Measurements from ENCODE around the gene SAMD4A.

SAMD4A gene

DNA sequence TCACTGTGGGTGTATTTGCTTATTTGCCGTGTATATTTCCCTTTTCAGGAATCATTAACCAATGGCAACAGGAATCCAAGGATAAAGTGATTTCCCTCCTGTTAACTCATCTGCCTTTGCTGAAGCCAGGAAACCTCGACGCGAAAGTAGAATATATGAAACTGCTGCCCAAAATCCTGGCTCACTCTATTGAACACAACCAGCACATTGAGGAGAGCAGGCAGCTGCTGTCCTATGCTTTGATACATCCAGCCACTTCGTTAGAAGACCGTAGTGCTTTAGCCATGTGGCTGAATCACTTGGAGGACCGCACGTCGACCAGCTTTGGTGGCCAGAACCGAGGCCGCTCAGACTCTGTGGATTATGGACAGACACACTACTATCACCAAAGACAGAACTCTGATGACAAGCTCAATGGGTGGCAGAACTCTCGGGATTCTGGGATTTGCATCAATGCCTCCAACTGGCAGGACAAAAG lies 135.1 kb downstream of the SAMD4A start:
- Mint-ChIP-seq H3K4me3 (no peak overlapping the region), H3K9me3 (no peaks in the 10 kb centered on the region), H3K27ac (no peak overlapping the region), H3K4me1 (peaks cover 35% of the 10 kb centered on the region), H3K36me3 (ENCODE audit: low read depth) (no peaks in the 10 kb centered on the region), H3K27me3 (ENCODE audit: low read depth) (no peaks in the 10 kb centered on the region)
- TF ChIP-seq, protein P1, sequence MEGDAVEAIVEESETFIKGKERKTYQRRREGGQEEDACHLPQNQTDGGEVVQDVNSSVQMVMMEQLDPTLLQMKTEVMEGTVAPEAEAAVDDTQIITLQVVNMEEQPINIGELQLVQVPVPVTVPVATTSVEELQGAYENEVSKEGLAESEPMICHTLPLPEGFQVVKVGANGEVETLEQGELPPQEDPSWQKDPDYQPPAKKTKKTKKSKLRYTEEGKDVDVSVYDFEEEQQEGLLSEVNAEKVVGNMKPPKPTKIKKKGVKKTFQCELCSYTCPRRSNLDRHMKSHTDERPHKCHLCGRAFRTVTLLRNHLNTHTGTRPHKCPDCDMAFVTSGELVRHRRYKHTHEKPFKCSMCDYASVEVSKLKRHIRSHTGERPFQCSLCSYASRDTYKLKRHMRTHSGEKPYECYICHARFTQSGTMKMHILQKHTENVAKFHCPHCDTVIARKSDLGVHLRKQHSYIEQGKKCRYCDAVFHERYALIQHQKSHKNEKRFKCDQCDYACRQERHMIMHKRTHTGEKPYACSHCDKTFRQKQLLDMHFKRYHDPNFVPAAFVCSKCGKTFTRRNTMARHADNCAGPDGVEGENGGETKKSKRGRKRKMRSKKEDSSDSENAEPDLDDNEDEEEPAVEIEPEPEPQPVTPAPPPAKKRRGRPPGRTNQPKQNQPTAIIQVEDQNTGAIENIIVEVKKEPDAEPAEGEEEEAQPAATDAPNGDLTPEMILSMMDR (IDR thresholded peaks at IDR 0.05; ENCODE audit: unreplicated experiment in 3 of 3), result no peak

DNA sequence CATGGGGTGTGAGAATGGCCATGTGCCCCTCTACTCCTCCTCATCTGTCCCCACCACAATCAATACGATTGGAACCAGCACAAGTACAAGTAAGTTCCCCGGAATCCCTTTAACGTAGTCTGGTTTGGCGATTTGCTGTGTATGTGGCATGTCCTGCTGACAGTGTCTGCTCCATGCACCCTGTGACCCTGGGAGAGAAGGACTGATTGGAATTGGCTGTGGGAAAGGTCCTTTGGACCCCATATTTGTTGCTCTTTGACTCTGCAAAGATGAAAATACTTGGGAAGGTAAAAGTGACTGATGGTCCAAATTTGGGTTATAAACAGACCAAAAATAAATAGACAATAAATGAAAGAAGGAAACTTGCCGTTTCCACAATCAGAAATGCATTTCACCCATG lies 135.6 kb downstream of the SAMD4A start:
- TF ChIP-seq, protein P1 (IDR thresholded peaks at IDR 0.05; ENCODE audit: unreplicated experiment in 3 of 3), result no peak
- no peak overlapping the region for H3K4me3 Mint-ChIP-seq
- H3K9me3 Mint-ChIP-seq, result no peaks in the 10 kb centered on the region

DNA sequence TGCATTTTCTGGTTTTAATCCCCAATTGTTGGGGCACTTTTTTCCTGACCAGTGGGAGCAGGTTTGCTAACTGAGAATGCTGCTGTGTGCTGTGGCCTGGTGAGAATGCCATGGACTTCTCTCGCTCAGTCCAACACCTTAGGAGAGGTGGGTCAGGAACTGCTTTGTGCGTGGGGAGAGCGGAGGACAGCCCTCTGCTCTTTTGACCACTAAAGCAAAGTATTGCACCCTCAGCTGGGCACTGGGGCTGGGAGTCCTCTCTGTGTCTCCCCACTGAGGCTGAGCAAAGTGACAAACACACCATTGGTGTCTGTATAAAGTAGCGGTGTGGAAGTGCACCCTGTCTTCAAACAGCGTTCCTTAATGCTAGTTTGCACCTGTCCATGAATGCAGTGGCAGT lies 136.2 kb downstream of the SAMD4A start:
- no peaks in the 10 kb centered on the region for H3K36me3 Mint-ChIP-seq (ENCODE audit: low read depth)
- no peaks in the 10 kb centered on the region for H3K9me3 Mint-ChIP-seq
- TF ChIP-seq, protein P1 (IDR thresholded peaks at IDR 0.05; ENCODE audit: unreplicated experiment in 3 of 3), result no peak
- no peak overlapping the region for H3K4me3 Mint-ChIP-seq
- H3K4me1 Mint-ChIP-seq, result peaks cover 26% of the 10 kb centered on the region
- H3K27ac Mint-ChIP-seq, result no peak overlapping the region
- H3K27me3 Mint-ChIP-seq (ENCODE audit: low read depth), result no peaks in the 10 kb centered on the region

More for the DNA sequence above, 135.6 kb downstream of the SAMD4A start:
- Mint-ChIP-seq H3K27ac (no peak overlapping the region), H3K27me3 (ENCODE audit: low read depth) (no peaks in the 10 kb centered on the region), H3K4me1 (peaks cover 31% of the 10 kb centered on the region), H3K36me3 (ENCODE audit: low read depth) (no peaks in the 10 kb centered on the region)

DNA sequence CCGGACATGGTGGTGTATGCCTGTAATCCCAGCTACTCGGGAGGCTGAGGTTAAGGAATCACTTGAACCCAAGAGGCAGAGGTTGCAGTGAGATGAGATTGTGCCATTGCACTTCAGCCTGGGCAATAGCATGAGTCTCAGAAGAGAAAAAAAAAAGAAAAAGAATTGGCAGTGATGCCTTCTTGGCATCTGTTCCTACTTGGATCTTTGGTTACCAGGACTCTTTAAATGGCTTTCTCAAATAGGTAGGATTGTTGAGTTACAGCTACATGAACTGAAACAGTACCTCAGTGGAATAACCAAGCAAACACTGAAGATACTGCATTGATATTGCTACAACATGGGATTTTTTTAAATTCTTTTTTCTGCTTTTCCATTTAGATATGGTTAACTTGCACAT lies 136.8 kb downstream of the SAMD4A start:
- Mint-ChIP-seq H3K4me3 (no peak overlapping the region), H3K27ac (no peak overlapping the region), H3K9me3 (no peaks in the 10 kb centered on the region), H3K27me3 (ENCODE audit: low read depth) (no peaks in the 10 kb centered on the region), H3K36me3 (ENCODE audit: low read depth) (no peaks in the 10 kb centered on the region), H3K4me1 (peaks cover 20% of the 10 kb centered on the region)
- TF ChIP-seq, protein P1 (IDR thresholded peaks at IDR 0.05; ENCODE audit: unreplicated experiment in 3 of 3), result no peak

DNA sequence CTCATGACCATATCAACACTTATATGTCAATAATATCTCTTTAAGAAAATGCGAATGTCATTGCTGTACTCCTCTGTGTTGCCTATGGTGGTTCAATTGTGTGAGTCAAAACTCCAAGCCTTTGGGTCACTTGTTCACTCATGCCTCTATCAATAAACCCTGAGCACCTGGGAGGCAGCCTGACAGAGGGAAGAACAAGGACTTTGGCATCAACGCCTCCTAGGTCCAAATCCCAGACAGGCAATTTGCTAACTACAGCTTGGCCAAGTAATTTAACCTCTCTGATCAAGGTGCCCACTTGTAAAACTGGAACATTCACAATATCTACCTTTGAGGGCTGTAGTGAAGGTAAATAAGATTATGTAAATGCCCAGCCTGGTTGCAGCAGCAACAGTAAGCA lies 137.8 kb downstream of the SAMD4A start:
- Mint-ChIP-seq H3K36me3 (ENCODE audit: low read depth) (no peaks in the 10 kb centered on the region), H3K4me3 (no peak overlapping the region), H3K4me1 (peaks cover 11% of the 10 kb centered on the region), H3K9me3 (no peaks in the 10 kb centered on the region), H3K27me3 (ENCODE audit: low read depth) (no peaks in the 10 kb centered on the region), H3K27ac (no peak overlapping the region)
- TF ChIP-seq, protein P1 (IDR thresholded peaks at IDR 0.05; ENCODE audit: unreplicated experiment in 3 of 3), result no peak

DNA sequence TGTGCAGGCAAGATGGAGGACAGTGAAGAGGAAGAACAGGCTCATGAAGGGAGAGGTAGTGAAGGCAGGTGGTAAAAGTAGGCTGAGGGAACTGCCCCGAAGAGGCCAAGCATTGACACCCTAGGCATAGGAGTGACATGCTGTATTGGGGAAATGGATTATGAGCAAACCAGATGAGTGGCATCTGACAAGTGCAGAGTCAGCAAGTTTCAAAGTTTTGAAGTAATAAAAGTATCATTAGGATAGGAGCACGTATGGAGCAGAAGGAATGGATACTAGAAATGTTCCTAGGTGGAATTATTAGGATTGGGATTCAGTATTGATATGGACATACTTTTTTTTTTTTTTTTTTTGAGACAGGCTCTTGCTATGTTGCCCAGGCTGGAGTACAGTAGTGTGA lies 139.8 kb downstream of the SAMD4A start:
- Mint-ChIP-seq H3K27me3 (ENCODE audit: low read depth) (no peaks in the 10 kb centered on the region), H3K27ac (no peak overlapping the region), H3K36me3 (ENCODE audit: low read depth) (no peaks in the 10 kb centered on the region), H3K4me1 (peaks cover 9% of the 10 kb centered on the region), H3K9me3 (no peaks in the 10 kb centered on the region), H3K4me3 (no peak overlapping the region)
- TF ChIP-seq, protein P1 (IDR thresholded peaks at IDR 0.05; ENCODE audit: unreplicated experiment in 3 of 3), result no peak
